HCT116 (cell line): ENCODE results near the gene AK5. TPM values are rescaled to one million over a fixed set of nuclear protein-coding genes. Genes with fewer than 3 reads are reported as not detected.

Source experiments
- ATAC-seq: fragments of 200-7000 bp; cut with Tn5 transposase; 2 replicates; pipeline ENCODE4 v1.9.1; 2020; ENCODE audit warnings: mild to moderate bottlenecking, moderate library complexity
- BruUV-seq: library from RNA; stranded (reverse); fragments of 400-500 nt; replicated peaks from 2 replicates; lab custom pipeline; 2021; lab: Mats Ljungman, UMichigan
- CTCF ChIA-PET: fragments of 300-600 bp; sonication (Branson Sonifier 250); formaldehyde crosslinking; loops from one replicate; lab custom pipeline; 2021; ENCODE audit warnings: antibody characterized with exemption; lab: Charles Lee
- POLR2A ChIA-PET: fragments of 300-600, 350-600 bp; sonication (Branson Sonifier 250); formaldehyde crosslinking; loops from one replicate; lab custom pipeline; 2021; ENCODE audit warnings: antibody characterized with exemption; lab: Charles Lee
- RAD21 ChIA-PET, 2 experiments: fragments of 300-600 bp; sonication (Branson Sonifier 250); formaldehyde crosslinking; loops; one replicate each; lab custom pipeline; 2023; ENCODE audit warnings: low total read pairs in 2 of 2; ENCODE audit not compliant: uncharacterized antibody in 2 of 2, unreplicated experiment in 2 of 2, low non-redundant PET in 1 of 2; lab: Charles Lee
- DNase-seq: peaks from one replicate; pipeline ENCODE4 v3.0.0-alpha.2; 2010; ENCODE audit warnings: low read depth, low spot score
- H2AFZ ChIP-seq: fragments of 200-600 bp; shearing (Covaris generic), sonication (generic); 2 replicates; pipeline ENCODE4 v1.6.1; 2017; ENCODE audit warnings: low read depth, mixed run types, mixed read lengths, antibody characterized with exemption, low read length; ENCODE audit not compliant: poor library complexity, severe bottlenecking
- H3K27ac ChIP-seq: 2 replicates; pipeline ENCODE4 v1.5.1; 2012; ENCODE audit warnings: low read depth, low read length
- H3K27me3 ChIP-seq: fragments of 200-600 bp; sonication (generic); 2 replicates; pipeline ENCODE4 v1.6.1; 2016; ENCODE audit warnings: mixed run types, low read length, mixed read lengths; ENCODE audit not compliant: insufficient read depth
- H3K36me3 ChIP-seq, 2 experiments: fragments of 200-500 bp in 1 of 2; fragments of 200-600 bp in 1 of 2; sonication (Bioruptor generic) in 1 of 2; sonication (generic) in 1 of 2; 2 replicates each; pipeline versions ENCODE4 v1.5.1 to v1.6.1; 2014 to 2016; ENCODE audit warnings: low read length in 2 of 2, inconsistent platforms in 1 of 2, mixed read lengths in 1 of 2, mixed run types in 1 of 2; ENCODE audit not compliant: insufficient read depth in 2 of 2, control insufficient read depth in 1 of 2
- H3K4me1 ChIP-seq, 2 experiments: fragments of 200-600 bp in 1 of 2; sonication (generic) in 1 of 2; 2 replicates each; pipeline versions ENCODE4 v1.5.1 to v1.6.1; 2012 to 2017; ENCODE audit warnings: low read length in 2 of 2, inconsistent platforms in 1 of 2, mild to moderate bottlenecking in 1 of 2, mixed read lengths in 1 of 2, mixed run types in 1 of 2, moderate library complexity in 1 of 2; ENCODE audit not compliant: insufficient read depth in 2 of 2, control insufficient read depth in 1 of 2
- H3K4me2 ChIP-seq: fragments of 200-600 bp; sonication (generic); 2 replicates; pipeline ENCODE4 v1.6.1; 2017; ENCODE audit warnings: mixed run types, low read length, mixed read lengths
- H3K4me3 ChIP-seq, 2 experiments: fragments of 200-600 bp in 1 of 2; sonication (generic) in 1 of 2; replicated peaks in 1 of 2; 2 replicates each; pipeline ENCODE4 v1.5.1; 2011 to 2016; ENCODE audit warnings: low read length in 2 of 2, control low read depth in 1 of 2, low read depth in 1 of 2, mild to moderate bottlenecking in 1 of 2, mixed read lengths in 1 of 2, mixed run types in 1 of 2
- H3K79me2 ChIP-seq: fragments of 200-600 bp; sonication (generic); 2 replicates; pipeline ENCODE4 v1.6.1; 2017; ENCODE audit warnings: mild to moderate bottlenecking, mixed run types, low read length, moderate library complexity, mixed read lengths; ENCODE audit not compliant: insufficient read depth
- H3K9ac ChIP-seq: fragments of 200-600 bp; sonication (generic); 2 replicates; pipeline ENCODE4 v1.6.1; 2016; ENCODE audit warnings: low read length, mixed read lengths
- H3K9me2 ChIP-seq: fragments of 200-600 bp; sonication (generic), shearing (Covaris generic); 2 replicates; pipeline ENCODE4 v1.6.1; 2017; ENCODE audit warnings: mixed run types, mild to moderate bottlenecking, moderate library complexity; ENCODE audit not compliant: insufficient read depth
- H3K9me3 ChIP-seq, 2 experiments: fragments of 200-500 bp in 1 of 2; fragments of 200-600 bp in 1 of 2; sonication (Bioruptor generic) in 1 of 2; sonication (generic) in 1 of 2; 2 replicates each; pipeline ENCODE4 v1.6.1; 2014 to 2017; ENCODE audit warnings: low read length in 2 of 2, mixed read lengths in 2 of 2, inconsistent platforms in 1 of 2, low read depth in 1 of 2, mild to moderate bottlenecking in 1 of 2, mixed run types in 1 of 2, moderate library complexity in 1 of 2; ENCODE audit not compliant: control insufficient read depth in 1 of 2, insufficient read depth in 1 of 2
- H4K20me1 ChIP-seq: fragments of 200-600 bp; sonication (generic), shearing (Covaris generic); 2 replicates; pipeline ENCODE4 v1.6.1; 2017; ENCODE audit warnings: mixed run types, mild to moderate bottlenecking, moderate library complexity; ENCODE audit not compliant: insufficient read depth
- EZH2 ChIP-seq: fragments of 200-600 bp; sonication (generic); IDR thresholded peaks from 2 replicates; pipeline ENCODE4 v1.6.1; 2017; ENCODE audit warnings: antibody characterized with exemption, mixed run types
- FOSL1 ChIP-seq: IDR thresholded peaks from 2 replicates; pipeline ENCODE4 v1.6.1; 2012; ENCODE audit warnings: low read depth
- SRF ChIP-seq: IDR thresholded peaks from 2 replicates; pipeline ENCODE4 v1.6.1; 2012; ENCODE audit warnings: low read depth
- YY1 ChIP-seq: IDR thresholded peaks from 2 replicates; pipeline ENCODE4 v1.6.1; 2011; ENCODE audit warnings: low read length, low read depth, moderate library complexity, mild to moderate bottlenecking; ENCODE audit not compliant: insufficient replicate concordance; ENCODE audit errors: extremely low read depth
- intact Hi-C: fragments of 100-400 bp; cut with micrococcal nuclease; formaldehyde crosslinking; loops from 2 replicates; pipeline ENCODE4 v1.10.0; 2022
- total RNA-seq: library from RNA; stranded (reverse); gene quantifications from one replicate; pipeline ENCODE4 v1.2.1, GENCODE V29; 2021; ENCODE audit not compliant: unreplicated experiment
- TF ChIP-seq, protein P1 (sequence below): IDR thresholded peaks from 2 replicates; pipeline ENCODE4 v1.6.1; 2012; ENCODE audit warnings: low read depth

The AK5 gene
- total RNA-seq, 1 experiment from 2014 or later: 0.22 TPM

DNA sequence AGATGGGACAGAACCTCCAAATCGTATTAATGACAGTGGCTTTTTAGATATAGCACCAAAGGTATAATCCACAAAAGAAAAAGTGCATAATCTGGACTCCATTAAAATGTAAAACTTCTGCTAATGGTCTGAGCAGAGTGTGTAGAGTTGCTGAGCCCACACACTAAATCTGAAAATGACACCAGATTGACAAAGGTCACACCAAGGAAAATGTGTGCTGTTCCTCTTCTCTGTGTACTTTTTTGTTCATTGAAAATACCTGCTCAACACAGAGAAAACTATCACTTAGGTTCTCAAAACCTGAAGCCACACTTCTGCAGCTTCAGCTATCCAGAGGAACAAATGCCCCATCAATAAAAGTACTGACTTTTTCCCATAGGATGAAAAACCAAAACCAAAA is 146.2 kb downstream of the AK5 start (continued):
- TF ChIP-seq, protein P1, sequence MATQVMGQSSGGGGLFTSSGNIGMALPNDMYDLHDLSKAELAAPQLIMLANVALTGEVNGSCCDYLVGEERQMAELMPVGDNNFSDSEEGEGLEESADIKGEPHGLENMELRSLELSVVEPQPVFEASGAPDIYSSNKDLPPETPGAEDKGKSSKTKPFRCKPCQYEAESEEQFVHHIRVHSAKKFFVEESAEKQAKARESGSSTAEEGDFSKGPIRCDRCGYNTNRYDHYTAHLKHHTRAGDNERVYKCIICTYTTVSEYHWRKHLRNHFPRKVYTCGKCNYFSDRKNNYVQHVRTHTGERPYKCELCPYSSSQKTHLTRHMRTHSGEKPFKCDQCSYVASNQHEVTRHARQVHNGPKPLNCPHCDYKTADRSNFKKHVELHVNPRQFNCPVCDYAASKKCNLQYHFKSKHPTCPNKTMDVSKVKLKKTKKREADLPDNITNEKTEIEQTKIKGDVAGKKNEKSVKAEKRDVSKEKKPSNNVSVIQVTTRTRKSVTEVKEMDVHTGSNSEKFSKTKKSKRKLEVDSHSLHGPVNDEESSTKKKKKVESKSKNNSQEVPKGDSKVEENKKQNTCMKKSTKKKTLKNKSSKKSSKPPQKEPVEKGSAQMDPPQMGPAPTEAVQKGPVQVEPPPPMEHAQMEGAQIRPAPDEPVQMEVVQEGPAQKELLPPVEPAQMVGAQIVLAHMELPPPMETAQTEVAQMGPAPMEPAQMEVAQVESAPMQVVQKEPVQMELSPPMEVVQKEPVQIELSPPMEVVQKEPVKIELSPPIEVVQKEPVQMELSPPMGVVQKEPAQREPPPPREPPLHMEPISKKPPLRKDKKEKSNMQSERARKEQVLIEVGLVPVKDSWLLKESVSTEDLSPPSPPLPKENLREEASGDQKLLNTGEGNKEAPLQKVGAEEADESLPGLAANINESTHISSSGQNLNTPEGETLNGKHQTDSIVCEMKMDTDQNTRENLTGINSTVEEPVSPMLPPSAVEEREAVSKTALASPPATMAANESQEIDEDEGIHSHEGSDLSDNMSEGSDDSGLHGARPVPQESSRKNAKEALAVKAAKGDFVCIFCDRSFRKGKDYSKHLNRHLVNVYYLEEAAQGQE: no peak
- no peak for TF ChIP-seq SRF
- TF ChIP-seq, all 23 proteins: peak for 0

DNA sequence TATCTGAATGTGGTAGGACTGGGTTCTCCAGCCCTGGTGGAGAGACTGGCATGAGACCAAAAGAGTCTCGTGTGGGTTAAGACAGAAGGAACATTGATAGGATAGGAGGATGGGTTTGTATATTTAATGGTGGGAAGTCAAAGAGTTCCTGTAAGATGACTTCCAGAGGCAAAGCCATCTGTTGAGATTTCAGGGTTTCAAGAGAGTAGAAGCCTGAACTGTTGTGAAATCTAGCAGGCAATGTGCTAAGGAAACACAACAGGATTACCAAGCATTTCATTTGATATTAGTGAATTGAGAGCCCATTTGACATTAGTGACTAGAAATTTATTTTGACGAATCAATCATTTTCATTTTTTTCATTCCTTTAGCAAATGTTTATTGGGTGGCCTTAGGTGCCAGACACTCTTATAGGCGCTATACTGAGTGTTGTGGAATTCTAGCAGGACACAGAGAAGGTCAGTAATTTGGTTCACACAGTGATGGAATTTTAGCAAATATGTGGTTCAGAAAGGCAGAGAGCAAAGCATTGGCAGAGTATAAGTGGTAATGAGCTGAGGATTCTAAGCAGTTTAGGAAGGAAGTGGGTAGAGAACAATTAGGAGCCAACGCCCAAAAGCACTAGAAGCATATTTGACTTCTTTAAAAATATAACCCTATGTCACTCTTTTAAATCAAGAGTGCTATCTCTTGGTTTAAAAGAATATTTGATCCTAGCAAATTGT is 149.3 kb downstream of the AK5 start:
- ChIA-PET RAD21 (no interaction called here), CTCF (no interaction called here), POLR2A (no interaction called here)
- no peaks in the 10 kb centered on the region for H4K20me1 ChIP-seq
- H3K9me3 ChIP-seq: no peaks in the 10 kb centered on the region
- no peak overlapping the region for H3K9ac ChIP-seq
- no peak overlapping the region for H2AFZ ChIP-seq
- H3K27ac ChIP-seq: no peak overlapping the region
- H3K9me2 ChIP-seq: no peaks in the 10 kb centered on the region
- no peak for TF ChIP-seq SRF
- no peaks in the 10 kb centered on the region for H3K27me3 ChIP-seq
- BruUV-seq: no TSS peak
- DNase-seq: no peak
- H3K4me2 ChIP-seq: no peak overlapping the region
- no peaks in the 10 kb centered on the region for H3K4me1 ChIP-seq
- intact Hi-C loops: no loop called here
- ATAC-seq: no peak
- H3K4me3 ChIP-seq: no peak overlapping the region
- no peaks in the 10 kb centered on the region for H3K36me3 ChIP-seq
- H3K79me2 ChIP-seq: no peaks in the 10 kb centered on the region

DNA sequence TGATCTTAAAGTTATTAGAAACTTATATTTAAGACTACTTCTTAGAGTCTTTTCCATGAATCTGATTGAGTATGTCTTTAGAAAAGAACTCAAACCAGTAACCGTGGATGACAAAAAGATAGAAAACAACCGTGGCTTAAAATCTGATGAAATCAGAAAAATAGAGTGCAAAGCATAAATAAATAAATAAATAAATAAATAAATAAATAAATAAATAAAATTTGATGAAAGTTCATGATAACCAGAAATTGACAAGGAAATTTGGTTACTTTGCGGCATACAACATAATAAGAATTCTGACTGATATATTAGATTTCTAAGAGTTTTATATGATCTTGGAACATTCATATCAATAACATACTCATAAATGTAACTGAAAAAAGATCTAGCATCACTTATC is 152.1 kb downstream of the AK5 start:
- H3K36me3 ChIP-seq: no peaks in the 10 kb centered on the region
- BruUV-seq: no TSS peak
- CTCF ChIA-PET: no interaction called here
- POLR2A ChIA-PET: no interaction called here
- no peaks in the 10 kb centered on the region for H4K20me1 ChIP-seq
- intact Hi-C loops: no loop called here
- H3K4me1 ChIP-seq: no peaks in the 10 kb centered on the region
- no peak for TF ChIP-seq YY1
- no peak for TF ChIP-seq EZH2
- no peak for TF ChIP-seq FOSL1
- TF ChIP-seq, all 23 proteins: peak for 0
- H3K27ac ChIP-seq: no peak overlapping the region
- ATAC-seq (no peak), DNase-seq (no peak)
- H2AFZ ChIP-seq: no peak overlapping the region
- no peak overlapping the region for H3K4me2 ChIP-seq
- RAD21 ChIA-PET: no interaction called here
- no peak overlapping the region for H3K9ac ChIP-seq
- H3K27me3 ChIP-seq: no peaks in the 10 kb centered on the region
- H3K9me3 ChIP-seq: no peaks in the 10 kb centered on the region
- H3K9me2 ChIP-seq: no peaks in the 10 kb centered on the region
- H3K79me2 ChIP-seq: no peaks in the 10 kb centered on the region
- no peak overlapping the region for H3K4me3 ChIP-seq
